Stomach (tissue), 4 donors: Measurements from ENCODE around the gene TNFRSF14.

Experiments
- EP300 ChIP-seq: sonication (generic); formaldehyde crosslinking; IDR thresholded peaks from one replicate; pipeline ENCODE4 v1.6.1; 2017; ENCODE audit warnings: antibody characterized with exemption
- POLR2A ChIP-seq, 4 donors: fragments of 450-650 bp; IDR thresholded peaks; one replicate each; pipeline ENCODE4 v1.6.1; 2016; ENCODE audit warnings: antibody characterized with exemption in 4 of 4, control low read depth in 2 of 4, mild to moderate bottlenecking in 1 of 4, moderate library complexity in 1 of 4
- POLR2AphosphoS5 ChIP-seq, 3 donors: sonication (generic); formaldehyde crosslinking; IDR thresholded peaks; one replicate each; pipeline ENCODE4 v1.6.1; 2016; ENCODE audit warnings: antibody characterized with exemption in 3 of 3
- TF ChIP-seq, protein P1 (sequence below), 7 experiments: fragments of 450-650 bp in 4 of 7; fragments of 200-600 bp in 3 of 7; sonication (generic) in 3 of 7; IDR thresholded peaks; one replicate each; pipeline ENCODE4 v1.5.1; 2016 to 2019; ENCODE audit warnings: antibody characterized with exemption in 7 of 7, control low read depth in 2 of 7, mild to moderate bottlenecking in 1 of 7

GRCh38 chr1:2584686-2585317 lies 28.6 kb downstream of the TNFRSF14 start:
- TF ChIP-seq POLR2A (IDR thresholded peaks at IDR 0.05) (no peak), POLR2AphosphoS5 (IDR thresholded peaks at IDR 0.05) (no peak), EP300 (no peak)
- TF ChIP-seq, protein P1, sequence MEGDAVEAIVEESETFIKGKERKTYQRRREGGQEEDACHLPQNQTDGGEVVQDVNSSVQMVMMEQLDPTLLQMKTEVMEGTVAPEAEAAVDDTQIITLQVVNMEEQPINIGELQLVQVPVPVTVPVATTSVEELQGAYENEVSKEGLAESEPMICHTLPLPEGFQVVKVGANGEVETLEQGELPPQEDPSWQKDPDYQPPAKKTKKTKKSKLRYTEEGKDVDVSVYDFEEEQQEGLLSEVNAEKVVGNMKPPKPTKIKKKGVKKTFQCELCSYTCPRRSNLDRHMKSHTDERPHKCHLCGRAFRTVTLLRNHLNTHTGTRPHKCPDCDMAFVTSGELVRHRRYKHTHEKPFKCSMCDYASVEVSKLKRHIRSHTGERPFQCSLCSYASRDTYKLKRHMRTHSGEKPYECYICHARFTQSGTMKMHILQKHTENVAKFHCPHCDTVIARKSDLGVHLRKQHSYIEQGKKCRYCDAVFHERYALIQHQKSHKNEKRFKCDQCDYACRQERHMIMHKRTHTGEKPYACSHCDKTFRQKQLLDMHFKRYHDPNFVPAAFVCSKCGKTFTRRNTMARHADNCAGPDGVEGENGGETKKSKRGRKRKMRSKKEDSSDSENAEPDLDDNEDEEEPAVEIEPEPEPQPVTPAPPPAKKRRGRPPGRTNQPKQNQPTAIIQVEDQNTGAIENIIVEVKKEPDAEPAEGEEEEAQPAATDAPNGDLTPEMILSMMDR (IDR thresholded peaks at IDR 0.05), result no peak
